NCI-H1436 (cell line): ENCODE results near the gene LRCH1.

Source experiments
- DNase-seq: peaks from one replicate; lab custom pipeline; 2025; lab: John Stamatoyannopoulos, UW

Gene LRCH1

DNA sequence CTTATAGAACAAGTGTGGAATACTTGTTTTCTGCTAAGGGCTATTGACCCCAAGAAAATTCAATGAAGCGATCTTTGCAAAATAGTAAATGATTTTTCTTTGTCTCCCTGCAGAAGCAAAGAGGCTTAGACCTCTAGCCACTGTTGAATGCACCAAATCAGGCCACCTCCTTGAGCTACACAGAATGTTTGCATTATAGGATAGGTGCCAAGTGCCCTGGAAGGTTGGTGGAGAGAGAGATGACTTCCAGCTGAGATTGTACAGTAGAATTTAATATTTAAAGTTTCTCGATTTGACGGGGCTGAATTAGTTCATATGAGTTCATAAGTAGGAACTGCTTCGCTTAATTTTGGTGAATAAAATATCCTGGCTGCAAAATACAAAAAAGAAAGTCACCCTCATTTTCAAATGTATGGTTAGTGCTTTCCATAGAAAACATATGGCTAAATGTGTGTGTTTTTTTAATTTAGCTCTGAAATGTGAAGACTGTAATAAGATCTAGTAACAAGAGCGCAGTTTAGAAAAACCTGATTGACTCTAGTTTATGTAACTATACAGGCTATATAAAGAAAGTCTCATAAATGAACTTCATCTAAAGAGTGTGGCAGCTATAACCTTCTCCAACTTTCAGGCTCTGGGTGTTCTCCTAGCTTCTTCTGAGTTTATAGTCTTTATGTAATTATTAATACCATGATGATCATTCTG is 41.6 kb downstream of the LRCH1 start:
- DNase-seq: no peak

DNA sequence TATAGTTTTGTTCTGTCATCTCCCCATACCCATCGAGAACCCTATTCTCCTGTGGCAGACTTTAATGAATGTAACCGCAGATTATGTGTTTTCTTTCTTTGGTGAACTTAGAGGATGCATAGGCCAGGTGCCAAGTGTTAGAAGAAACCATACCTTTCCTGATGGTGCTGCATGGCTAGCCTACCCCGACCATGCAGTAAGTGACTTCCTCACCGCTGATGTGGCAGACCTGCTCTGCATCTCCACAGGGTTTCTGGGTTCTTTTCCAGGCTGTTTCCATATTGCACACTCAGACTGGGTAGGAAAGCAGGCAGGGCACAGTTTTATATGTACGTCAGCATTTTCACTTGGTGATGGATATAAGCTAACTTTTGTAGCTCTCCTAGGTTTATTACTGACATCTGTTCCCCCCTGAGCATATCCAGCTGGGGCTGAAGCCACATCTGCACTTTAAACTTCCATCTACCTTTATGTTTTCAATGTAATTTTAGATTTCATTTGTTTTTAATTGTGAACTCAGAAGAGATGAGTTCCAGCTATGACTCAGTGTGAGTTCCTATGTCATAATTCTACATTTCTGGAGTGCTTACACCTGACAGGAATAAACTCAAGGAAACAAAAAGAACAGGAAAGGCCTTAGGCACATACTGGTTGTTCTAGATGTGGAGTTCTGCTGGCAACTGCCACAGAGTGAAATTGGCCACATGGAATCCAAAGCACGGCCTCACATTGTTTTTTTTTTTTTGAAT is 42.3 kb downstream of the LRCH1 start:
- no peak for DNase-seq

DNA sequence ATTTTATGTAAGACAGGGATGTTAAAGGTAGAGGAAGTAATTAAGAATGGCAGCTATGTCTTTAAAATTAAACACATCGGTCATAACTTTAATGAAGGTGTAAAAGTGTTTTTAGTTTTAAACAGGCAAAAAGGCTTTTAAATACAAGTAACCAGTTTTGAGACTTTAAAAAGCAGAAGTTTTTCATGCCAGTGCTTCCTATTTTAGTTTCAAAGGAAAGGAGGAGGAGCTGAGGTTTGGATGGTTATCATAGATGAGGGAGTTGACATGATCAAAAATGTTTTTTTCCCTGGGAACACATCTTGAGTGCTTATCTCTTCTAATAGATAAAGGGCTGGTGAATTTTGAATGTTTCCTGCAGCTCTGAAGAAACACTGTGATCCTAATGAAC is 42.9 kb downstream of the LRCH1 start:
- DNase-seq: no peak

DNA sequence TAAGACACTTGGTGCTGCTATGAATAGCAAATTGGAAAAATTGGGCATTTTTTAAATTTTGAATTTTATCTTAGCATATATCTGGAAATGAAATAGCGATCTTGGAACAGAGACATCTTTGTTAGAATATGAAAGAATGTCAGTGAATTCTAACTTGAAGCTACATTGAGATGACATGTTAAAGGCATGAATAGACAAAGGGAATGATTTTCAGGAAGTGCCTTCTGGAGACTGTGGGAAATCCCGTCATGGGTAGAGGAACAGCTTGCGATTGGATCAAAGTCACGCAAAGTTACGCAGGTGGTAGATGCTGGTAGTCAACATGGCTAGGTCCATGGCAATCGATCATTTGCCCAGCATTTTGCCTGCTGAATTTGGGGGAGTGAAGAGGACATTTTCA is 43.5 kb downstream of the LRCH1 start:
- DNase-seq: no peak

DNA sequence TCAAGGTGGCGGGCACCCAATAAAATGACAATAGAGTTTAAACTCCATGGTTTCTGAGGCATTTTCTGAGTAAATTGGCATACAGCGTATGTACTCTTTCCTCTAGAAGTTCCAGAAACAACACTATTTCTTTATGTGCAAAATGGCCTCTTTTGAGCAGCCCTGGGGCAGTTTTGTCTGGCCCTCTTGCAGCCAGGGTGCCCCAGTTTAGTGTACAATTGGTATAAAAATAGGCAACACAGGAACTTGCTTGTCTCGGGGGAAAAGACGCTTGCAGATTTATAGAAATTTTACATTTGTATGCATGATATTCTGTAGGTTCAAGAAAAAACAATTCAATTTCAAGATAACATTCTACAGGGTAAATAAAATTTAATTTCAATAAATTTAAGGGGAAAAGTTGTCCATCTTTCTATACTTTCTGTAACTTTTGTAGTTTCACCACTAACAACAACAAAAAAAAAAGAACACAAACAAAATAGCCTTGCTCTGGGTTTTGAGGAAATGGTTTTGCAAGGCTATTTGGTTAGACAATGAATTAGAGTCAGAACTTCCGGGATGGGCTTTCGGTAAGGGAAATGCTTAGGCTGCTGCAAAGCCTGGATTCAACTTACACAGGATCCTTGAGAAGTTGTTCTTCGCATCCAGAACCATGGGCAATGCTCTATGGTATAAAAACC is 45.3 kb downstream of the LRCH1 start:
- DNase-seq: no peak

DNA sequence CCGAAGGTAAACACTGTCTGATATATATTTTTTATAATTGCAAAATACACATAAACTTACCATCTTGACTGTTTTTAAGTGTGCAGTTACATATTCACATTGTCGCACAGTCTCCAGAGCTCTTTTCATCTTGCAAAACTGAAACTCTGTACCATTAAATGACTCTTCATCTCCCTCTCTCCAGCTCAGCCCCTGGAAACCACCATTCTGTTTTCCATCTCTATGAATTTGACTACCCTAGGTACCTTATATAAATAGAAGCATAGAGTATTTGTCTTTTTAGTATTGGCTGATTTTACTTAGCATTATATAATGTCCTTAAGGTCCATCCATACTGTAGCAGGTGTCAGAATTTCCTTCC is 45.8 kb downstream of the LRCH1 start:
- DNase-seq: no peak

DNA sequence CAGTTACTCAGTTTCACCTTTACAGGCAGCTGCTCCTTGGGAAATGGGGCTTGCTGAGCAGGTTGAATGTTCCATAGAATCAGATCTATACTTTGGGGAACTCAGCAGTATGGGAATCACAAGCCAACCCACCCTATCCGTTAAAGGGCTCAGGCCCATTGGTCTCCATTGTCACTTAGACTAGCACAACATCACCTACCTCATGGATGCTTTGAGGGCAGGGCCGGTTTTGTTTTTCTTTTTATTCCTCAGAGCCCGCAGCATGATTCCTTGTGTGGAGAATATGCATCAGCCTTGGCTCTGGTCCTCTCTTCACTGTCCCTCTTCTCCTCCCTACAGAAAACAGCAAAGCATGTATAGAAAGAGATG is 48.0 kb downstream of the LRCH1 start:
- no peak for DNase-seq

DNA sequence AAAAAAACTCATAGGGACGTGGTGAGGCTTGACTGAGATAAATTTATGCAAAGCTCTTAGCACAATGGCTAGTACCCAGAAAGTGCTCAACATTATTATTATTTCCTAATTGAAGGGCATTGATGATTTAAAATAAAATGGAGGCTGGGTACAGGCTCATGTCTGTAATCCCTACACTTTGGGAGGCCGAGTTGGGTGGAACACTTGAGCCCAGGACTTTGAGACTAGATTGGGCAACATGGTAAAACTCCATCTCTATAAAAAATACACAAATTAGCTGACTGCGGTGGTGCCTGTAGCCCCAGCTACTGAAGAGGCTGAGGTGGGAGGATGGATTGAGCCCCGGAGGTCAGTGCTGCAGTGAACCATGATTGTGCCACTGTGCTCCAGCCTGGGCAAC is 49.6 kb downstream of the LRCH1 start:
- DNase-seq: no peak

DNA sequence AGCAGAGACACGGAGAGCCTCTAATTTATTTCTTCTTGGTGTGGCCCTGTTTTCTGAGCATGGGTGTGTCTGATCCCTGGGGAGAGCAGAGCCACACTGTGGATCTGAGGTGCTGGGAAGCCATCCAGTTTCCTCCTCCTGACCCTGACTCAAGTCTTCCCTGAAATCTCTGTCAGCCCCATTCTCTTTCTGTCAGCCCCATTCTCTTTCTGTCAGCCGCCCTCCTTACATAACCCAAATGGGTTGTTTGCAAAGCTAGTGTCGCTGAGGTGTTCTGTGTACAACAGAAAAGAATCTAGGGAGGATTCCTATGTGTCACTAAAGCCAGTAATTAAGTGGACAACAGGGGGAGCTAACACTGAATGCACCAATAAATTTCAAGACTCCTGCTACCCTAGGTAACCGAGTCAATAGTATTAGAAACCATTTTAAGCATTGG is 50.2 kb downstream of the LRCH1 start:
- DNase-seq: no peak

DNA sequence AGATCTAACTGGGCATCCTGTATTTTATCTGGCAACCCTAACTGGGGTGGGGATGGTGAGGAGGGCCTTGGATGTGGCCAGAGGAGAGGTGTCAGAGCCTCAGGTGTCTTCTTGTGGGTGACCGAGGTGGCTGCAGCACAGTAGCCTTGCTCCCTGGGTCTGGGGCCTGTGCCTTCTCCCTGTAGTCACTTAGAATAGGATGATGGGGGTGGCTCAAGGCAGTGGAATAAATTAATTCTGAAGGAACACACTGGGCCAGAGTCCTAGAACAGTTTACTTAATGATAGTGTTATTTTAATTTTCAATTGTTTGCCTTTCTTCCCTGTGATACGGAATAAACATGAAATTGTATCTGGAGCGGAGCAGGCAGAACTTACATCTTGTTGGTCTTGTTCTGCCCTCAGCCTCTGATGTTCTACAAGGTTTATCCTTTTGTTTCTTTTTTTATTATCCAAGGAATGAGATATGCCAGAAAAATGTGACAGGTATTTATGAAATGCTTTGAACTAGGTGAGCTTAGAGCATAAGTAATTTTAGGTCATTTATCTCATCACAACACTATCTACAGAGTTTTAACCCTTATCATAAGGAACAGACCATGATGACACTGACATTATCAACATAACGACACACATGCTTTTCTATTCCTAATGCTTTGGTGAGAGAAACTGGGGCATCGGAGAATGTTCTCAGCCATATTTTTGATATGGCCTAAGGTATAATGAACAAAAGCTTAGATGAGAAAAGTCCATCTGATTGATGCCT is 51.4 kb downstream of the LRCH1 start:
- no peak for DNase-seq

DNA sequence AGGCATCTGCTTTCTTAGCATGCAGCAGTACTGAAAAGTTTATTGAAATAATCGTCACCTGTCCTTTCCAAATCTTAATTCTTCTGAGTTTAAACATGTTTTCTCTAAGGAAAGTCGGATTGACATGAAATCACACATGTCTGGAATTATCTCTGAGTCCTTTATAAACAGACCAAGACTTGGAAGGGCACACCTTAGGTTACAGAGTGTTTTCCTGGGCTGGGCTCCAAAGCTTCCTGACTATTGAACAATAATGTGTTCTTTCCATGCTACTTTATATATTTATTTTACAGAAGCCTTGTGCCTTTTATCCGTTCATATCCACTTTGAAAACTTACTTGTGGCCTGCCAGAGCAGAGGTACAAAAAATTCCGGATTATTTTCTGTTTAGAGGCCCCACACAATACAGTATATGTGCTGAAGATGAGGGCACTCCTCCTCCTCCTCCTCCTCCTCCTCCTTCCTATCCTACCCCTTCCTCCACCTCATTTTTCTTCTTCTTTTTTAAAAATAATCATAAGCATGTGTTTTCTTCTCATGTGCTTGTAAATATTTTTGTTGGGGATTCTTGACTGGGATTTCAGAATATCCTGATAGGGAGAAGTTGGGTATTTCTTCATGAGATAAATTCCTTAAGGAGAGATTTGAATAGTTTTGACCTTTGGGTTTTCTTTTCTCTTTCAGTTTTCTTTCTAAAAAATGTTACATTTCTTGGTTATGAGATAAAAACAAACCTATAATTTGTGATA is 52.3 kb downstream of the LRCH1 start:
- DNase-seq: no peak

DNA sequence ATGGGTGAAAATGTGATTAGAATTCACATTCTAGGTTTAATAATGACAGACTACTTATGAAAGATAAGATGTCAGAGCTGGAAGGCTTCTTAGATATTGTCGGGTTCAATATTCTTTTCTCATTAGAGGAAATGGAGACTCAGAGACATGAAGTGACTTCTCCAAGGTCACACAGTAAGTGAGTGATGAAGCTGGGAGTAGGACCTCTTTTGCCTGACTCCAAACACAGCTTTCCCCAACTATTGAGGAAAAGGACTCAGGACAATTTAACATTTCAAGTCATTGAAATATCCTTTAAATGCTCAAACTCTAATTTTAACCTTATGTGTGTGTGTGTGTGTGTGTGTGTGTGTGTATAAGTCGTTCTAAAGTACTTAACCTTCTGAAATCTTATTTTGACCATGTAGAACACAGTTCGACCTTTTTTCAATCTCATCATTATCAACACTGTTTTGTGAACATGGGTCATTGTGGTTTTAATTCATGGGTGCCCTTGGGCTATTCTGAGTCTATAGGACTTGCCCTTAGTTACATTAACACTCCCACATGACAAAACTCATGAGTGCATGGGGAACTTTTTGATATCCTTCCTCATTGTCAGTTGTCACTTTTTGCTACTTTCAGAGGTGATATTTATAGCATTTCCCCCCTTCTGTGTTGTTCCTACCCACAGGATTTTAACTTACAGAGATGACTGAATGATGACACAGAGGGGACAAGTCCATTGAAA is 53.0 kb downstream of the LRCH1 start:
- DNase-seq: no peak

DNA sequence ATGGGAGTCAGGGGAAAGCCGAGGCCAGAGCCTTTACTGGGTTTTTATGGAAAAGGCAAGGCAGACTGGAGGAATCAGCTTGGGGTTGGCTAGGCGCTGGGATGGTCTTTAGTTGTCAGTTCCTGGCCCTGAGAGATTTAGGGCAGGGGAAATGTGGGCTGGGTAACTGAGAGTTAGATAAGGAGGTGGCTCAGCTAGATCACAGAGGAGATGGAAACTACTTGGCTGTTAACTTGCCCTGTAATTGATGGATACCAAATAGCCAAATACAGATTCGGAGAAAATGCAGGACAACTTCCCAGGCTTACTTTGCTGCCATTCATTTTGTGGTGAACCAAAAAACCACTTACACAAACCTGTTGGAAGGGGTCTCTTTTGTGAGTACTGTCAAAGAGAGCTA is 54.0 kb downstream of the LRCH1 start:
- DNase-seq: no peak

DNA sequence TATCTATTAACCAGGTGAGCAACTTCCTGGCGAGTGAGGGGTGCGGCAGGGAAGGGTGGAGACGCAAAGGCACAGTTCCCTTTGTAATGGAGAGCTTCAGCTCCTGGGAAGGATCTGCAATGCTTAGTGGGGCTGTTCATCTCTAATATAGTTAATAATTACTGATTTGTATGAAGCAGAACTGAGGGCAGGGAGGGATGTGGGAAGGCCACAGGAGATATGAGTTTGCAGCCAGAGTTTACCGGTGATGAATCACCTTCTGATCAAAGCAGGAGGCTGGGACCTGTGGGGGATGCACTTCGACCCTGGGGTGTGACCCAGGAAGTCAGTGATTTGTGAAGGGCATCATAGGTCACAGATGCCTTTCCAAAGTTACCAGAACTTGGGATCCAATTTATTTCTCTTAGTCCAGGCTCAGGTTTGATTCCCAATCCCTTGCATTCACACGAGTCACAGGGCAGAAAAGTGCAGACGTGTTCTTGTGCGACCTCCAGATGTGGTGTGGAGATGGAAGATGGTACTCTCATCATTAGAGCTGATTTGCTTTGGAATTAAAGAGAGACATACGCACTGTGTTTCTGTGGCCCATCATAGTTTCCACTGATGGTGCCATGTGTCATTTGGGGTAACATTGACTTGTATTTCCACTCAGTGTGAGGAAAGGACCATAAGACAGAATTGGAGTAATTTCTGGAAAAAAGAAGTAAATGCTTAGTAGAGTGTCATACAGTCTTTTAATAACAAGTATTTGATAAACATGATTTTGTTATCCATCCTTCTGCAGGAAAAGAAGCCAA is 55.0 kb downstream of the LRCH1 start:
- no peak for DNase-seq

DNA sequence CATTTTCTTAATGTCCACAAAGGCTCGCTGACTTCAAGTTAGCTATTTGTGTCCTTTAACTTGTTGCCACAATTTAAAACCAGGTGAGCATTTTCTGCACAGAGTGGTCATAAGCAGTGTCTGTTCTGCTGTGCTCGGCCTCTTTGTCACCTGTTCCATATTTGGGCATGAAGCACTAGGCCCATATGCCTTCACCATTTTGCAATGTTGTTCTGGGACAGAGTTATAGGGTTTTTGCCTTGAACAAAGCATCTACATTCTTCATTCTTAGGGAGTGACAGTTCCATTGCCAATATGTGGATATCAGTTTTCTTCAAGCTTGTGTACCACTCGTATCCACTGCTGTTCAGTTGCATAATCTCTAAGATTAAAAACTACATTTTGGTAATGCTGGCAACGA is 56.1 kb downstream of the LRCH1 start:
- DNase-seq: no peak

DNA sequence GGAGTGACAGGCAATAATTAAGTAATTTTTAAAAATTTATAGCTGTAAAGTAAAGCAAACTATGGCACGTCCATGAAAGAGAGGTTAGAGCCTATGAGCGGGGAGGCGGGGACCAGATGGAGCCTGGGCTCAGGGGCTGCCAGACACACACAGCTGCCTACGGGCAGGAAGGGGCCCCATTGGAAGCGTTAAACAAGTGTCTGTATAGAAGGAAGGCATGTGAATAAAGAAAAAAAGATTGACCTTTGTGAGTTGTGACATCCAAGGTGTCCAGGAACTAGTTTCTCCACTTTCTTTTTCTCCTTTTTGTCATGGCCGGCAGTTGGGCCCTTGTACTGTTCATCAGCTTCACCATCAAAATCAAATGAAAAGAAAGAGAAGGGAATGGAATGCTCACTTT is 56.8 kb downstream of the LRCH1 start:
- DNase-seq: no peak

DNA sequence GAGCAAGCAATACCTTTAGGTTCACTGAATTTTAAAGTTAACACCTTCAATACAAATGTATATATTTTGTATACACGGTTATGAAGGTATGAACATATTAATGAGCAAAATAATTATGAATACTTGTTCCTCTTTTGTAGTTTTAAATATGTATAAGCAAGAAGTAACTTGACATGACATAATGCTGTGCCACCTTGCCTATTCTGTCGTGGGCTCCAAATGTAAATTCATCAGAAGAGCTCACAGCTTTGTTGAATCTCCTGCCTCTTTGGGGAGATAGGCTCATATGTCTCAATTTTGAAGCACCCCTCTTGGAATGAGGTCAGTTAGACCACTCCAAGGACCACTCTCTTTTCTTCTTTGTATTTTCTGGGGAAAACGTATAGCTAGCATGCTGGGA is 59.3 kb downstream of the LRCH1 start:
- no peak for DNase-seq

DNA sequence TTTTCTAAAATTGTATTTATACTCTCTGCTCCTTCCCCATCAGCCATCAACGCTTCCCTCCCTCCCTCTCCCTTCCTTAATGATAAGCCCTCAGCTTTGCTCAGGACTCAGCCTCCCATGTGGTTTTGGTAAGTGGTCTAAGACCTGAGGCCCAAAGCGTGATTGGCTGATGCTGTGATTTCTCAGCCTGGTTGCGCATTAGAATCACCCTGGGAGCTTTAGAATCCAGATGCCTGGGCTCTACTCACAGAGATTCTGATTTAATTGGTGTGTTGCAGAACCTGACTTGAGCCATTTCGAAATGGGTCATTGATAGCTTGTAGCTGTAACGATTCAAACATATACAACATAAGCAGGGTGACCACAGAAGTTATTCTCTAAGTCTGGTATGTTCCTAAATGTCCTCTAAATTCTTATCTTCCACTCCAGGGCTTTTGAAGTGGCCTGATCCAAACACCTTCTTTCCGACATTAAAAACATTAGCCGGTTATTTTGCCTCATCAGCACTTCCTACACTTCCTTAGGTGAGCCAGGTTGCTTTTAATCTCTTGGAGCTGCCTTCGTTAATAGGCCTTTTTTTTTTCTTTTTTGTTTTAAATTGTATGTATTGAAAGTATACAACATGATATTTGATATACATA is 60.6 kb downstream of the LRCH1 start:
- no peak for DNase-seq

DNA sequence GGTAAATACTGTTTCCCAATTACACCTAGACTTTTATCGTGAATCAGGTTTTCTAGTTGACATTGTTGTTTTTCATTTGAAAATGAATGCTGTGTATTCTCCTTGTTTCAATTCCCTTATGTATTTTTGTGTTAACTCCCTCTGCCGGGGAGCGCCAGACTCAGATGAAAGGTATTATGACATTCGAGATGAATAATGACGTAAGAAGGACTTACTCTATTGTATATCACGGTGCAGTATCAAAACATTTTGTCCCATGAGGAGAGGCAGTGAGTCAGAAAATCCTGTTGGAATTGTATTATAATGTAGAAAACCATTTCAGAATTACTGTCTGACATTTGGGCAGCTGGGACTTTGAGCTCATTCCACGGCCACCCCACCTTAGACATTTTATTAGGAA is 61.6 kb downstream of the LRCH1 start:
- DNase-seq: no peak
